ENCODE results near the gene CDH20.

DNA sequence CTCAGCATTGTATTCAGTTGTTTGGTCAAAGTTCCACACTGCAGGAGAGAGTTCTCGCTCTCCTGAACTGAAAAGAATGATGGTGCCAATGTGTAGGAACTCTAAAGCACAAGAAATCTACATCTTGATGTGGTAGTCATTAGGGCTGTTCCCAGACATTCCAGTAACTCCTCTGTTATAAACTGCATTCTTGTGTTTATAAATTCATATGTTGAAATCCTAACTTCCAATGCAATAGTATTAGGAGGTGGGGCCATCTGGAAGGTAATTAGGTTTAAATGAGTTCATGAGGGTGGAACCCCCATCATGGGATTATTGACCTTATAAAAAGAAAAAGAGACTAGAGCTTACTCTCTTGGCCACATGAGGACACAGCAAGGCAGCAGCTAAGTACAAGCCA is 239.6 kb downstream of the CDH20 start:
- TF ChIP-seq, protein P1, sequence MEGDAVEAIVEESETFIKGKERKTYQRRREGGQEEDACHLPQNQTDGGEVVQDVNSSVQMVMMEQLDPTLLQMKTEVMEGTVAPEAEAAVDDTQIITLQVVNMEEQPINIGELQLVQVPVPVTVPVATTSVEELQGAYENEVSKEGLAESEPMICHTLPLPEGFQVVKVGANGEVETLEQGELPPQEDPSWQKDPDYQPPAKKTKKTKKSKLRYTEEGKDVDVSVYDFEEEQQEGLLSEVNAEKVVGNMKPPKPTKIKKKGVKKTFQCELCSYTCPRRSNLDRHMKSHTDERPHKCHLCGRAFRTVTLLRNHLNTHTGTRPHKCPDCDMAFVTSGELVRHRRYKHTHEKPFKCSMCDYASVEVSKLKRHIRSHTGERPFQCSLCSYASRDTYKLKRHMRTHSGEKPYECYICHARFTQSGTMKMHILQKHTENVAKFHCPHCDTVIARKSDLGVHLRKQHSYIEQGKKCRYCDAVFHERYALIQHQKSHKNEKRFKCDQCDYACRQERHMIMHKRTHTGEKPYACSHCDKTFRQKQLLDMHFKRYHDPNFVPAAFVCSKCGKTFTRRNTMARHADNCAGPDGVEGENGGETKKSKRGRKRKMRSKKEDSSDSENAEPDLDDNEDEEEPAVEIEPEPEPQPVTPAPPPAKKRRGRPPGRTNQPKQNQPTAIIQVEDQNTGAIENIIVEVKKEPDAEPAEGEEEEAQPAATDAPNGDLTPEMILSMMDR (IDR thresholded peaks at IDR 0.05 in 8 of 11, conservative IDR thresholded peaks at IDR 0.05 in 3 of 11) = no peak
- TF ChIP-seq POLR2A (IDR thresholded peaks at IDR 0.05) = no peak
- TF ChIP-seq POLR2AphosphoS5 (IDR thresholded peaks at IDR 0.05) = no peak
